GM19239 (cell line): ENCODE results near the gene PCDHB13.

Experiments
- DNase-seq: peaks from one replicate; pipeline ENCODE4 v3.0.0; 2011; ENCODE audit warnings: low spot score; ENCODE audit not compliant: insufficient read length
- FAIRE-seq: peaks from 2 replicates; lab custom pipeline; 2011; peaks lifted over from hg19 to GRCh38; lab: Jason Lieb, UNC

The PCDHB13 gene

GRCh38 chr5:141250576-141250975, 36.9 kb downstream of the PCDHB13 start:
- DNase-seq (no peak), FAIRE-seq (no peak)

GRCh38 chr5:141258464-141258863, 44.7 kb downstream of the PCDHB13 start:
- DNase-seq = no peak
- no peak for FAIRE-seq

- DNase-seq (no peak), FAIRE-seq (no peak)
Observed at GRCh38 chr5:141258948-141259347, 45.2 kb downstream of the PCDHB13 start.

DNA sequence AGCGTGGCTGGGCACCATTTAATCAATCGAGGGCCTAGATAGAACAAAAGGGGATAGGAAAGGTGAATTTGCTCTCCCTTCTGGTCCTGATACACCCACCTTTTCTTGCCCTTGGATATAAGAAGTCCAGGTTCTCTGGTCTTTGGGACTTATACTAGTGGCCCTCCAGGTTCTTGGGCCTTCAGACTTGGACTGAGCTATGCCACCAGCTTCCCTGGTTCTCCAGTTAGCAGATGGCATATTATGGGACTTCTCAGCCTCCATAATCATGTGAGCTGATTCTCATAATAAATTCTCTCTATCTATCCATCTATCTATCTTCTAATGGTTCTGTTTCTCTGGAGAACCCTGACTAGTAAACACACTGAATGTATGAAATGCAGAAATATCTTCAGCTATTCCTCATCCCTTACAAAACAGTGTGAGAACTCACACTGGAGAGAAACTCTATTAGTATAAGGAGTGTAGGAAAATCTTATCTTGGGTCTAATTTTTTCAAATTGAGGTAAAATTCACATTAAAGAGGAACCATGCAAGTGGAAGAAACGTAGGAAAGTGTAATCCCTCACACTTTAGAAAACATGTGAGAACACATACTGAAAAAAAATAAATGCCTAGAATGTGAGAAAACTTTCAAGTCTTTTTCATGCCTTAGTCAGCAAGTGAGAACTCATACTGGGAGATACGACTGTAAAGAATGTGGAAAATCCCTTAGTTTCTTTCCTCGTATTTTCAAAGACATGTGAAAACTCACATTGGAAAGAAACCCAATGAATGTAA, 46.9 kb downstream of the PCDHB13 start:
- FAIRE-seq = no peak
- no peak for DNase-seq

- FAIRE-seq (no peak), DNase-seq (no peak)
Observed at GRCh38 chr5:141261238-141261546, 47.5 kb downstream of the PCDHB13 start.
